Right atrium auricular region (tissue), 2 donors: ENCODE measurements around the gene H2AZ2. TPM values are rescaled to one million over a fixed set of nuclear protein-coding genes. Genes with fewer than 3 reads are reported as not detected.
"Not testable (repeated sequence)": the region's sequence is repeated elsewhere in the genome, so short reads cannot be mapped to it uniquely, and the experiment has no call there.

ENCODE experiments used
- DNase-seq: peaks from one replicate; pipeline ENCODE4 v3.0.0-alpha.2; 2019; ENCODE audit warnings: low spot score
- H3K27ac ChIP-seq, 2 donors: fragments of 200-600 bp; sonication (generic); 1 replicate in 1 of 2; 2 replicates in 1 of 2; pipeline ENCODE4 v1.5.1; 2016 to 2019
- H3K27me3 ChIP-seq, 2 donors: fragments of 200-600 bp; sonication (generic); one replicate each; pipeline versions ENCODE4 v1.5.1 to v1.6.0; 2017 to 2019
- H3K36me3 ChIP-seq: fragments of 200-600 bp; sonication (generic); one replicate; pipeline ENCODE4 v1.5.1; 2016
- H3K4me1 ChIP-seq, 2 donors: fragments of 200-600 bp; sonication (generic); one replicate each; pipeline versions ENCODE4 v1.5.1 to v1.6.0; 2017 to 2019
- H3K4me3 ChIP-seq, 2 donors: fragments of 200-600 bp; sonication (generic); 1 replicate in 1 of 2; 2 replicates in 1 of 2; pipeline ENCODE4 v1.5.1; 2017 to 2019; ENCODE audit warnings: mild to moderate bottlenecking in 1 of 2, moderate library complexity in 1 of 2
- H3K9me3 ChIP-seq, 2 donors: fragments of 200-600 bp; sonication (generic); one replicate each; pipeline ENCODE4 v1.5.1; 2019
- total RNA-seq, 2 donors: library from RNA; depleted of rRNA; stranded (reverse); fragments of >200 nt; gene quantifications; one replicate each; pipeline ENCODE4 v1.1.0, GENCODE V29; 2016
- TF ChIP-seq, protein P1 (sequence below), 2 donors: fragments of 200-600 bp; sonication (generic); IDR thresholded peaks; one replicate each; pipeline ENCODE4 v1.5.1; 2019; ENCODE audit warnings: antibody characterized with exemption in 2 of 2

The H2AZ2 gene
- total RNA-seq, 2 donors from 2014 or later = 171 to 175 TPM

DNA sequence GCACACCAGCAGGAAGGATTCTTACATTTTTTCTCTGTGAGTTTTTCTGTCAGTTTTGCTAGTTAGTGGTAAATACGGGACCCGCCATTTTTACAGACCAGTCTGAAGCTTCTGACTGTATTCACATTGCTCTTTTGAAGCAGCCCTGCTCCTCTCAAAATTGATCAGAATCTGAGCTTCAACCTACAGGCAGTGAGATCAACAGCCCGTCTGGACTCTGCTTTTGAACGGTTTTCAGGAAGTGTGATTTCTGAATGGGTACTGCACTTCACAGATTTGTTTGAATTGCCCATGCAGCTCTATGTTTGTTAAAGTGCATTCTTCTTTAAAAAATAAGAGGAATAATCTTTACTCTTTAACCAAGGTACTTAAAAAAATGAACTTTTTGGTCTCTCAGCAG lies 28.5 kb upstream of the H2AZ2 start:
- no peaks in the 10 kb centered on the region for H3K36me3 ChIP-seq
- H3K27me3 ChIP-seq = no peaks in the 10 kb centered on the region
- no peaks in the 10 kb centered on the region for H3K9me3 ChIP-seq
- H3K4me3 ChIP-seq = no peak overlapping the region
- no peak overlapping the region for H3K27ac ChIP-seq
- TF ChIP-seq, protein P1, sequence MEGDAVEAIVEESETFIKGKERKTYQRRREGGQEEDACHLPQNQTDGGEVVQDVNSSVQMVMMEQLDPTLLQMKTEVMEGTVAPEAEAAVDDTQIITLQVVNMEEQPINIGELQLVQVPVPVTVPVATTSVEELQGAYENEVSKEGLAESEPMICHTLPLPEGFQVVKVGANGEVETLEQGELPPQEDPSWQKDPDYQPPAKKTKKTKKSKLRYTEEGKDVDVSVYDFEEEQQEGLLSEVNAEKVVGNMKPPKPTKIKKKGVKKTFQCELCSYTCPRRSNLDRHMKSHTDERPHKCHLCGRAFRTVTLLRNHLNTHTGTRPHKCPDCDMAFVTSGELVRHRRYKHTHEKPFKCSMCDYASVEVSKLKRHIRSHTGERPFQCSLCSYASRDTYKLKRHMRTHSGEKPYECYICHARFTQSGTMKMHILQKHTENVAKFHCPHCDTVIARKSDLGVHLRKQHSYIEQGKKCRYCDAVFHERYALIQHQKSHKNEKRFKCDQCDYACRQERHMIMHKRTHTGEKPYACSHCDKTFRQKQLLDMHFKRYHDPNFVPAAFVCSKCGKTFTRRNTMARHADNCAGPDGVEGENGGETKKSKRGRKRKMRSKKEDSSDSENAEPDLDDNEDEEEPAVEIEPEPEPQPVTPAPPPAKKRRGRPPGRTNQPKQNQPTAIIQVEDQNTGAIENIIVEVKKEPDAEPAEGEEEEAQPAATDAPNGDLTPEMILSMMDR (IDR thresholded peaks at IDR 0.05) = no peak
- peaks cover 0 to 22% of the 10 kb centered on the region in 2 donors for H3K4me1 ChIP-seq
- DNase-seq = no peak

DNA sequence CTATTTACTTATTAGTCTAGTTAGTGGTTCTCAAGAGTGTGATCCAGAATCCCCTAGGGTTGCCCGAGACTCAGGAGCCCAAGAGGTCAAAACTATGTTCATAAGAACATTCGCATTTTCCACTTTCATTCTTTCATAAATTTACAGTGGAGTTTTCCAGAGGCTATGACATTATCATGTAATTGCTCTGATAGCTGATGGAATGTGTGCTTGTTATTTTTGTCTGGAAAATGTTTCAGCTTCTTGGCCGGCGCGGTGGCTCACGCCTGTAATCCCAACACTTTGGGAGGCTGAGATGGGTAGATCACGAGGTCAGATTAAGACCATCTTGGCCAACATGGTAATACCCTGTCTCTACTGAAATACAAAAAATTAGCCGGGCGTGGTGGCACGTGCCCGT lies 27.4 kb upstream of the H2AZ2 start:
- Histone ChIP-seq H3K9me3 (no peaks in the 10 kb centered on the region), H3K4me1 (peaks cover 0 to 10% of the 10 kb centered on the region in 2 donors), H3K4me3 (no peak overlapping the region), H3K27me3 (no peaks in the 10 kb centered on the region), H3K27ac (no peak overlapping the region), H3K36me3 (no peaks in the 10 kb centered on the region)
- no peak for DNase-seq
- TF ChIP-seq, protein P1 (IDR thresholded peaks at IDR 0.05) = no peak

DNA sequence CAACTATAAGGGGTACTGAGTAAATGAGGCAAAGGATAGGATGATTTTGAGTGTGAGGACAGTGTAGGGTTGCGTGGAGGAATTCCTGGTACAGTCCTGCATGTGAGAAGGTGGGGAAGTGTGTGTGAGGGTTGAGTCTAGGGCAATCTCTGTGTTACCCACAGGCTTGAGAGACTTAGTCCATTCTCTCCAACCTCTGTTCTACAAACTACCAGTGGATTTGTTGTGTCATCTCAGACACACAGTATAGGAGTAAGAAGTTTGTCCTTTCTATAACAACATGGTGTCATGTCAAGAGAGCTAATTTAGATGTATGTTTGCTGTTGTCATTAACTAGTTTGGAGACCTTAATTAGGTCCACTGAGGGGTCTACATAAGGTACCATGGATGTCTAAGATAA lies 24.9 kb upstream of the H2AZ2 start:
- DNase-seq = no peak
- Histone ChIP-seq H3K9me3 (no peaks in the 10 kb centered on the region), H3K27me3 (no peaks in the 10 kb centered on the region), H3K36me3 (no peaks in the 10 kb centered on the region), H3K27ac (no peak overlapping the region), H3K4me1 (no peaks in the 10 kb centered on the region), H3K4me3 (no peak overlapping the region)
- TF ChIP-seq, protein P1 (IDR thresholded peaks at IDR 0.05) = no peak

DNA sequence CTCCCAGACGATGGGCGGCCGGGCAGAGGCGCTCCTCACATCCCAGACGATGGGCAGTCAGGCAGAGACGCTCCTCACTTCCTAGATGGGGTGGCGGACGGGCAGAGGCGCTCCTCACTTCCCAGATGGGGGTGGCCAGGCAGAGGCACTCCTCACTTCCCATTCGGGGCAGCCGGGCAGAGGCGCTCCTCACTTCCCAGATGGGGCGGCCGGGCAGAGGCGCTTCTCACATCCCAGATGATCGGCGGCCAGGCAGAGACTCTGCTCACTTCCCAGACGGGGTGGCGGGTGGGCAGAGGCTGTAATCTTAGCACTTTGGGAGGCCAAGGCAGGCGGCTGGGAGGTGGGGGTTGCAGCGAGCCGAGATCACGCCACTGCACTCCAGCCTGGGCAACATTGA lies 24.0 kb upstream of the H2AZ2 start:
- not testable (repeated sequence) for H3K27me3 ChIP-seq, DNase-seq, H3K36me3 ChIP-seq, H3K4me3 ChIP-seq, H3K9me3 ChIP-seq, H3K4me1 ChIP-seq, H3K27ac ChIP-seq

DNA sequence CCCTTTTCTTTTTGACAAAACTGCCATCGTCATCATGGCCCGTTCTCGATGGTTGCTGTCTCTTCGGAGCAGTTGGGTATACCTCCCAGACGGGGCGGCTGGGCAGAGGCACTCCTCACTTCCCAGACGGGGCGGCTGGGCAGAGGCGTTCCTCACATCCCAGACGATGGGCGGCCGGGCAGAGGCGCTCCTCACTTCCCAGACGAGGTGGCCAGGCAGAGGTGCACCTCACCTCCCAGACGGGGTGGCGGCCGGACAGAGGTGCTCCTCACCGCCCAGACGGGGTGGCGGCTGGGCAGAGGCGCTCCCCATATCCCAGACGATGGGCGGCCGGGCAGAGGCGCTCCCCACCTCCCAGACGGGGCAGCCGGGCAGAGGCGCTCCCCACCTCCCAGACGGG lies 22.9 kb upstream of the H2AZ2 start:
- not testable (repeated sequence) for H3K36me3 ChIP-seq, H3K27ac ChIP-seq

DNA sequence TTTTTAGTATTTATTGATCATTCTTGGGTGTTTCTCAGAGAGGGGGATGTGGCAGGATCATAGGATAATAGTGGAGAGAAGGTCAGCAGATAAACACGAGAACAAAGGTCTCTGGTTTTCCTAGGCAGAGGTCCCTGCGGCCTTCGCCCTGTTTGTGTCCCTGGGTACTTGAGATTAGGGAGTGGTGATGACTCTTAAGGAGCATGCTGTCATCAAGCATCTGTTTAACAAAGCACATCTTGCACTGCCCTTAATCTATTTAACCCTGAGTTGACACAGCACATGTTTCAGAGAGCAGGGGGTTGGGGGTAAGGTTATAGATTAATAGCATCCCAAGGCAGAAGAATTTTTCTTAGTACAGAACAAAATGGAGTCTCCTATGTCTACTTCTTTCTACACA lies 22.4 kb upstream of the H2AZ2 start:
- H3K9me3 ChIP-seq, H3K27ac ChIP-seq, H3K4me1 ChIP-seq, H3K4me3 ChIP-seq, H3K27me3 ChIP-seq, DNase-seq, H3K36me3 ChIP-seq: not testable (repeated sequence)

More for the DNA sequence above, 22.9 kb upstream of the H2AZ2 start:
- DNase-seq, H3K4me3 ChIP-seq, H3K4me1 ChIP-seq, H3K9me3 ChIP-seq, H3K27me3 ChIP-seq: not testable (repeated sequence)

DNA sequence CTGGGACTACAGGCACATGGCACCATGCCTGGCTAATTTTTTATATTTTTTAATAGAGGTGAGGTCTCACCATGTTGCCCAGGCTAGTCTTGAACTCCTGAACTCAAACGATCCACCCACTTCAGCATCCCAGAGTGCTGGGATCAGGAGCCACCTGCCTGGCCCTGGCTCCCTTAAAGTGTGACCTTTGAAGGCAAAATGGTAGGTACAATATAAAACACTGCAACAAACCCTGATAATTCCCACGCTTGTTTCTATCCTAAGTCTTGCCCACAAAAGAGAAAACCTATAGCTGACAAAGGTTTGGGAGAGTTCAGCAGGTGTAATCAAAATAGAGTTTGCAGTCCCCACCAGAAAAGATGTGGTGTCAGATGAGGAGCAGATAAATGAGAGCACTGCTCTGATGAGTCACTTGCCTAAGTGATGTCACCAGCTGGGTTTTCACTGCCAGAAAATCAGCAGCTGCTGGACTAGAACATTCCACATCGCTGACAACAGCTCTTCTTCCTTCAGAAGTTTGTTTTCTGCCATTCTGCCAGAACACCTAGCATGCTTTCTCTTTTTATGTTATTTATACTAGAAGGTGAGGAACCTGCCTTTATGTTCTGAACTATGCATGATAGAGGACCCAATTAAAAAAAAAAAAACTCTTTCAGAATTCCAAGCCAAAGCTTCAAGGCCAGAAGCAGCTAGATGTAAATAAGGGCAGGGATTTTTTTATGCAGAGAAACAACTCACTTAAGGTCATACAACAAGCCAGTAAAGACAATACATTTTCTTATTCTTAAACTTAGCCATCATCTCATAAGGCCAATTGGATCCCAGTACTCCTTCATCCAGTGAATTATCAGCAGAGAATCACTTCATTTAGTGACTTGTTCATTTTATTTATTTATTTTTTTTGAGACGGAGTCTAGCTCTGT lies 19.4 kb upstream of the H2AZ2 start:
- no peak for DNase-seq
- Histone ChIP-seq H3K36me3 (no peaks in the 10 kb centered on the region), H3K4me1 (peaks cover 0 to 7% of the 10 kb centered on the region in 2 donors), H3K27ac (peak overlapping the region; percentile 18 to 45), H3K27me3 (no peaks in the 10 kb centered on the region), H3K9me3 (no peaks in the 10 kb centered on the region), H3K4me3 (no peak overlapping the region)
- TF ChIP-seq, protein P1 (IDR thresholded peaks at IDR 0.05) = no peak

DNA sequence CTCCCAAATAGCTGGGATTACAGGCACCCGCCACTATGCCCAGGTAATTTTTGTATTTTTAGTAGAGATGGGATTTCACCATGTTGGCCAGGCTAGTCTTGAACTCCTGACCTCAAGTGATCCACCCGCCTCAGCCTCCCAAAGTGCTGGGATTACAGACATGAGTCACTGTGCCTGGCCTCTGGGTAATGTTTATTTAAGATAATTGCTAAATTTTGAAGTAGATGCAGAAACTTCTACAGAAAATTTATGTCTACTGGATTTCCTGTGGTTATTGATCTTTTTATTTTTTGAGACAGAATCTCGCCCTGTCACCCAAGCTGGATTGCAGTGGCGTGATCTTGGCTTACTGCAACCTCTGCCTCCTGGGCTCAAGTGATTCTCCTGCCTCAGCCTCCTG lies 14.1 kb upstream of the H2AZ2 start:
- not testable (repeated sequence) for H3K27me3 ChIP-seq, H3K9me3 ChIP-seq, H3K4me1 ChIP-seq, H3K4me3 ChIP-seq, H3K27ac ChIP-seq, H3K36me3 ChIP-seq, DNase-seq
